Activated CD4-positive, alpha-beta T cell treated with anti-CD3 and anti-CD28 coated beads, Interleukin-2, amount 50 U/mL, for 48 hours (primary cell): ENCODE measurements around the gene CSNK1D.

ENCODE experiments used
- DNase-seq, 2 experiments: peaks; one replicate each; pipeline ENCODE4 v3.0.0-alpha.2; 2020

CSNK1D gene

DNA sequence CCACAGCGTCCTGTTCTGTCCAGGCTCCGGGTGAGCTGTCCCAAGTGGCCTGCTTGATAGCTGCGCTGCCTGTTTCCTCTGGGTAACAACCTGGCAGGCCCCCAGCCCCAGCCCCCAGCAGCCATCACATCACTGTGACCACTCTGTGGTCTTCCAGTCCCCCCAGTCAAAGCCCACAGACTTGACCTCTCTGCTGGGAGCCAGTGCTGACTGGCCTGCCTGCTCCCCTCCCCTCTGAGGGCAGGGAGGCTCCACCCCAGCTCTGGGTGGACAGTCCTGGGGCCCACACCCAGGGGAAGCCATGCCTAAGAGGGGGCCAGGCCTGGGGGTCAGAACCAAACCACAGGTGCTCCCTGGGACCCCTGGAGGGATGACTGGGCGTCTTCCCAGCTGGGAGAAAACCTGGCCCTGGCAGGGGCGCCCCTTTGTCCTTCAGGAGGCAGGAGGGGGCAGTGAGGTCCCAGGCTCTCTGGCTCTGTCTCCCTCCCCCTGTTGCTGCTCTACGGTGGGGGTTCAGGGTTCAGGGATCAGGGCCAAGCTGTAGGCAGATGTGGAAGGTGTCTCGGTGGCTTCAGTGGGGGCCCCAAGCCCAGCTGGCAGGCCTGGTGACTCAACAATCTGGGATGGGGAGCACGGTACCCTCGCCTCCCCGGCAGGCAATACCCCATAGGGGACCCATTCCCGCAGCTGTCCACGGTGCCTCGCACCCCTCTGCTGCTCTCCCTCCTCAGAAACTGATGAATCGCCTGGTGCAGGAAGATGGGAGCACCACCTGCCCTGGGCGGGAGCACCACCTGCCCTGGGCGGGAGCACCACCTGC is 46.5 kb downstream of the CSNK1D start:
- no peak for DNase-seq

DNA sequence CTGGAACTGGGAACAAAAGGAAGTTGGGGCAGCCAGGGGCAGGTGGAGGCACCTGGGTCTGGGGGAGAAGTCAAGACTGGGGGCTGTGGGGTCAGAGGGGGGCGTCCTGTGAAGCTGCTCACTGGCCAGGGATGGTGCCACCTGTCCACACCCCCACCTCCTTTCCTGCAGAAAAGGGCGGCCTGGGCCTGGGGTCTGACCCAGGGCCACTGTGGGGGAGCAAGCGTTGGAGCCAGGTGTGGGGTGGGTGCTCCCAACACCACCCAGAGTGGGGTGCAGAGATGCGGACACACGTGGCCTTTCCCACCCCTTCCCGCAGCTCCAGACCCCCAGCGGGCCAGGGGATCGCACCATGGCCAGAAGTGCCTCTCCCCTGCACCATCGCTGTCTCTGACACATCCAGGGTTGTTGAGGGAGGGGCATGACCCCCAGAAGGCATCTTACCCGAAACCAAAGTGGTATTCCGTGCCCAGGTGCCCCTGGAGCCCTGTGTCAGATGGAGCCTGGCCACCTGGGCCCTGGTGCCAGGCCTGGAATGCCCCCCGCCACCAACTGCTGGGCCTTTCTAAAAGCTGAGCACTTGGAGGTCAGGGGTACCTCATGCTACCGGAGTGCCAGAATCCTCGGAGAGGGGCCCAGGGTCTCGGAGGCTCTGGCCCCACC is 47.2 kb downstream of the CSNK1D start:
- DNase-seq, result no peak

DNA sequence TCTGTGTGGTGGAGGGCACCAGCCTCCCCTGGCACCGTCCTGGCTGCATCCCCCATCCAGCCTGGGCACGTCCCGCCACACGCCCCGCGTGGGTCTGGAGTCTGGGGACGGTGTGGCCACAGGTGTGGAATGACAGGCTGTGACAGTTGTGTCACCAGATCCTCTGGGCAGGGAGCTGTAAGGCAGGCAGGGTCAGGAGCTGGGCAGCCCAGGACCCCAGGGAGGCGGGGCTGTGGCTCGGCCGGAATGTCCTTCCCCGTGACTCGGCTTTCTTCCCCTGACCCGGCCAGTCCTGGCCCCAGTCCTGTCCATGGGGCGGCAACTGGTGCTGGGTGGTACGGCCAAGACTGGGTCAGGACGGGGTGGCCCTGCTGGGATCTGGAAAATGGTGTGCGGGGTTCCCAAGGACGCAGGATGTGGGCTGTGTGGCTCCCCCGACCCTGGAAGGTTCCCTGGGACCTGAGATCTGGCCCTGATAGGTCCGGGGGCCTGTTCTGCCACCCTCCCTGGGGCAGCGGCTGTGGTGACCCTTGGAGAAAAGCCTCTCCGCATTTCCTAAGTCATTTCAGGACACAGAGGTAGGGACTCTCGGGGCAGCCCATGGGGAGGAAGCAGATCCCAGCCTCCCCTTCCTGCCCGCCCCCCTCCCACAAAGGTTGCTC is 48.0 kb downstream of the CSNK1D start:
- no peak for DNase-seq

DNA sequence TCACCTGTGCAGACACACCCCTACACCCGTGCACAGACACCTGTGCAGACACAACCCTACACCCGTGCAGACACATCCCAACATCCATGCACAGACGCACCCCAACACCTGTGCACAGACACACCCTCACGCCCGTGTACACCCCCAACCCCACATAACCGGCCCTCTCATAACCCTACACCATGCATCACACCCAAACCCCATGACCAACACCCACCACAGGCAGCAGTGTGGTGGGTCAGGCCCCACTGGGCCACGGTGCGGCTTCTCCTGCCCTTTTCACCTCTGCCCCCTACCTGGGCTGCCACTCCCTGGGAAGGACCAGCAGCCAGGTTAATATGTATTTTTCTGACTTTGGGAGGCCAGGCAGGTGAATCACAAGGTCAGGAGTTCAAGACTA is 48.8 kb downstream of the CSNK1D start:
- no peak for DNase-seq

DNA sequence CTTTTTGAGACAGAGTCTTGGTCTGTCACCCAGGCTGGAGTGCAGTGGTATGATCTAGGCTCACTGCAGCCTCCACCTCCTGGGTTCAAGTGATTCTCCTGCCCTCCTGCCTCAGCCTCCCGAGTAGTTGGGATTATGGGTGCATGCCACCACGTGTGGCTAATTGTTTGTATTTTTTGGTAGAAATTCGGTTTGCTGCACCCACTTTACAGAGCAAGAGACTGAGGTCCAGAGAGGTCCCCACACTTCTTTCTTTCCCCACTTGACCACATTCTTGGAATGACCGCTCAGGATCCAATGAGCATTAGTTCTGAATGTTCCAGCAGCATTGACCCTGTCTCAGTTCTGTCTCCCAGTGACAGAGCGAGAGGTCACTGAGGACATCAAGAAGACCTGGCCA is 50.0 kb downstream of the CSNK1D start:
- DNase-seq, result no peak

DNA sequence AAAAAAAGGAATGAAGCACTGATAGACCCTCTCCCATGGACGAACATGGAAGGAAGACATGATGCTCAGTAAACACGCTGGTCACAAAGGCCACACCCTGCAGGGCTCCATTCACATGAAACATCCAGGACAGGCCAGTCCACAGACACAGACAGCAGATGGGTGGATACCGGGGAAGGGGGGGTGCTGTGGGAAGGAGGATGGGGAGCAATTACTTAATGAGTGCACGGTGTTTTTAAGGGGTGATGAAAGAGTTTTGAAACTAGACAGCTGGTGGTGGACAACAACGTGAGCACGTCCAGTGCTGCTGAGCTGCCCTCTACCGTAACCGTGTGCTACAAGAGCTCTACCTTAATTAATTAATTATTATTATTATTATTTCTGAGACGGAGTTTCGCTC is 50.7 kb downstream of the CSNK1D start:
- no peak for DNase-seq

DNA sequence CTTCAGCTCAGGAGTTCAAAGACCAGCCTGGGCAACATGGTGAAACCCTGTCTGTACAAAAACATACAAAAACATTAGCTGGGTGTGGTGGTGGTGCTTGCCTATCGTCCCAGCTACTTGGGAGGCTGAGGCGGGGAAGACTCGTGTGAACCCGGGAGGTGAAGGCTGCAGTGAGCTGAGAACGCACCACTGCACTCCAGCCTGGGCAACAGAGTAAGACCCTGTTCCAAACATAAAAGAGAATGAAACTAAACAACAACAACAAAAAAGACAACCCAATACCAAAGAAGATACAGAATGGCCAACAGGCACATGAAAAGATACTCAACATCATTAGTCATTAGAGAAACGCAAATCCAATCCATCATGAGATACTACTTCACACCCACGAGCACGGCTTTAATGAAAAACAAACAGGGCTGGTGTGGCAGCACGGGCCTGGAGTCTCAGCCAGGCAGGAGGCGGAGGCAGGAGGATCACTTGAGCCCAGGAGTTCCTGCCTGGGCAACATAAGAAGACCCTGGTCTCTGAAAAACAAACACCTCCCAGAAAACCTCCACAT is 52.1 kb downstream of the CSNK1D start:
- DNase-seq, result no peak

DNA sequence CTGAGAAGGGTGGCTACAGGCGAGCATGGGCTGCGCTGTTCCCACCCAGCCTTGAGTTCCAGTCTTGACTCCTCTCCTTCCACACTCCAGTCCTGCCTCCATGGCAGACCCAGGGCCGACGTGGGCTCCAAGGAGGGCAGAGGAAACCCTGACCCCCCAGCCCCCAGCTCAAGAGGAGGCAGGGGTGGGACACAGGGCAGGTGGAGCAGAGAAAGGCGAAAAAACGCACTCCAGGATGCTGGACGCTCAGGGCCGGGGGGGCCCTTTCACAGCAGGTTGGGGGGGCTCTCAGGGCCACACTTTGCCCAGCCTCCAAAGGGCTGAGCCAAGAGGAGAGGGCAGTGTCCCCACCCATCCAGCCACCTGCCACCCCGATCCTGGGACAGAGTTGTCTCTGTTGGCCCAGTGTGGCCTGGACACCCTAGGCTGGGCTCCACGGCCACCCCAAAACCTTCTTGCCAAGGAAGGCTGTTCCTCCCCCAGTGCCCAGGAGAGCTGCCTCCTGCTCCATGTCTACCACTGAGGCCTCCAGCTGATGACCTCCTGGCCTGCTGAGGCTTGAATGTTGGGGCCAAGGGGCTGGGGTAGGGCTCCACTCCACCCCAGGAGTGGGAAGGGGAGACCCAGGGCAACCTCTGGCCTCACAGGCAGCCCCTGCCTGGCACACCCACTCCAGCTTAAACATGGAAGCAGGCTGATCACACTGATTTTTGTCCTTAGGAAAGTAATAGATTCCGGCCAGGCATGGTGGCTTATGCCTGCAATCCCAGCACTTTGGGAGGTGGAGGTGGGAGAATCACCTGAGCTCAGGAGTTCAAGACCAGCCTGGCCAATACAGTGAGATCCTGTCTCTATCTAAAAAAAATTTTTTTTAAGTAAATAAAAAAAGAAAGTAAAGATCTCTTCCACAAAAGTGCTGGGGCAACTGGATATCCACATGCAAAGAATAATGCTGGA is 53.5 kb downstream of the CSNK1D start:
- DNase-seq, result no peak

DNA sequence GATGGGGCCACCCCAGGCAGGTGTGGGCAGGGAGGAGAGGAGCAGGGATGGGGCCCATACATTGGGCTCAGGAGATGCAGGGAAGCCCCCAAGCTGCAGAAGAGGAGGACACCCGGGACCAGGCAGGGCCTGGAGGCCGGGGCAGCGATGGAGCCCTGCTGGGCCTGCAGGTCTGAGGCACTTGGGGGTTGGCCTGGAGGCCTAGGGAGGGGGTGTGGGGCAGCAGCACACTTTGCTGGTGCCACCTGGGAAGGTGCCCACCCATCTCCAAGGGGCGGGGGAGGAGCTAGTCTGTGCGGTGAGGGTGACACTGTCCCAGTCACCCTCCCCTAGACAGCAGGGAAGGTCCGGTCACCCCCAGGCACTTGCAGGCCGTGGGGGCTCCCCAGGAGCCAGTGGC is 54.4 kb downstream of the CSNK1D start:
- DNase-seq, result no peak

DNA sequence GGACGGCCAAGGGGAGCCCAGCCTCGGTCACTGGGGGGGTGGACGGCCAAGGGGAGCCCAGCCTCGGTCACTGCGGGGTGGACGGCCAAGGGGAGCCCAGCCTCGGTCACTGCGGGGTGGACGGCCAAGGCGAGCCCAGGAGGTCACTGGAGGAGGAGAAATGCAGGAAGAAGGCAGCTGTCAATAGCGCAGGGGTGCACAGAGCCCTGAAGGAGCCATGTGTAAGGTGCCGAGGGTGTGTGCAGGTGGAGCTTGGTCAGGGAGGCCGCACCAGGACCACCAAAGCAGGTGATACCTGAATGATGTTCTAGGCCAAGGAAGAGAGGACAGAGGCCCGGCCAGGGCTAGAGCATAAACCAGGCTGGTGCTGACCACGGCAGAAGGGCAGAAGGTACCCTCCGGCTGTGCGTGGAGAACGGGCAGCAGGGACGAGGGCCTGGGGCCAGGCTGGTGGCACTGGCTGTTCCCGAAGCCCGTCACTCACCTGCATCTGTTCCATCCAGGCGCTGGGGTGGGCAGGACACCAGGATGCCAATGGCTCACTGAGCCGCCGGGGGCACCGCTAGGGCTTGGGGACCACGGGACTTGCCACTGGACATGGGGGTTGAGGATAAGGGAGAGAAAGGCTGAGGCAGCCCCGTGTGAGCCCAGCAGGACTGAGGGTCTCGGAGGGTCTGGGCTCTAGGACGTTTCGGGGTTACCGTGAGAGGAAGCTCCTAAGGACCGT is 55.0 kb downstream of the CSNK1D start:
- no peak for DNase-seq

DNA sequence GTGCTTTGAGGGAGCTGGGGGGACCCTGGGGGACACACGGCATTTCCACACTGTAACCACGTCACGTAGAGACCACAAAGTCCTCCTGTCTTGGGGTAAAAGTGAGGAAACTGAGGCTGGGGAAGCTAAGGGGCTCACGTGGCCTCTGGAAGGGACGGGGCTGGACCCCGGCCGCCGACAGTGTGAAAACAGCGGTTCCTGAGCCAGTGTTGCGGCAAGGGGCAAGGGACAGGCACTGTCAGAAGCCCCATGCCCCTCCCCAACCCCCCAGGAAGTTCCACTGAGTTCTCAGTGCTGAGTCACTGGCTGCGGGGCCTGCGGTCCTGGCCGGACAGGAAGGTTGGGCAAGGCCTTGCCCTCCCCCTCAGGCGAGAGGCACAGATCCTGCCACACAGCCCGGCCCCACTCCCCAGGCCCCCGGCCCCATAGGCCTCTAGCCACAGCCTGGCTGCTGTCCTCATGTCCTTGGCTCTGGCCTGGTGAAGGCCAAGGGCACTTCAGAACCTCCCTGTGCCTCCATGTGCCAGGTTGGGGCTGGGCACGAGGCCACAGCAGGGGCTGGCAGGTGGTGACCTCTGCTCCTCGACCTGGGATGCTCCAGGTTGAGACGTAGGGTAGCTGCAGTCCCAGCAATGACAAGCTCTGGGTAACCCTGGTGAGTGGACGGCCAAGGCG is 55.8 kb downstream of the CSNK1D start:
- DNase-seq, result no peak

DNA sequence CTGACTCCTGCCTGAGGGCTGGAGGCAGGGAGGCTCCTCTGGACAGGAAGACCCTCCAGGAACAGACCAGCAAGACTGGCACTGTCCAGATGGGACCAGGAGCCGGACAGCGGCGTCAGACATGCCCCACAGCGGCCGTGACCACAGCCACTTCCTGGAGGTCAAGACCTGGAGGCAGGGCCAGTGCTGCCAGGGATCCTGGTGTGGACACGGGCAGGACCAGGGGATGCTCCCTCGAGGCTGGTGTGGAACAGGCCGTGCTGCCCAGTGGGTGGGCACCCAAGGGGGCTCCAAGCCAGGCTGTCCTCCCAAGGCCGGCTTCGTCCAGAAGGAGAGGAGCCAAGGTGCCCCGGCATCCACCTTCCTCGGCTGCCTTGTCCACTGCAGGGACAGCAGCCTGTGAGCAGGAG is 56.4 kb downstream of the CSNK1D start:
- DNase-seq, result no peak

DNA sequence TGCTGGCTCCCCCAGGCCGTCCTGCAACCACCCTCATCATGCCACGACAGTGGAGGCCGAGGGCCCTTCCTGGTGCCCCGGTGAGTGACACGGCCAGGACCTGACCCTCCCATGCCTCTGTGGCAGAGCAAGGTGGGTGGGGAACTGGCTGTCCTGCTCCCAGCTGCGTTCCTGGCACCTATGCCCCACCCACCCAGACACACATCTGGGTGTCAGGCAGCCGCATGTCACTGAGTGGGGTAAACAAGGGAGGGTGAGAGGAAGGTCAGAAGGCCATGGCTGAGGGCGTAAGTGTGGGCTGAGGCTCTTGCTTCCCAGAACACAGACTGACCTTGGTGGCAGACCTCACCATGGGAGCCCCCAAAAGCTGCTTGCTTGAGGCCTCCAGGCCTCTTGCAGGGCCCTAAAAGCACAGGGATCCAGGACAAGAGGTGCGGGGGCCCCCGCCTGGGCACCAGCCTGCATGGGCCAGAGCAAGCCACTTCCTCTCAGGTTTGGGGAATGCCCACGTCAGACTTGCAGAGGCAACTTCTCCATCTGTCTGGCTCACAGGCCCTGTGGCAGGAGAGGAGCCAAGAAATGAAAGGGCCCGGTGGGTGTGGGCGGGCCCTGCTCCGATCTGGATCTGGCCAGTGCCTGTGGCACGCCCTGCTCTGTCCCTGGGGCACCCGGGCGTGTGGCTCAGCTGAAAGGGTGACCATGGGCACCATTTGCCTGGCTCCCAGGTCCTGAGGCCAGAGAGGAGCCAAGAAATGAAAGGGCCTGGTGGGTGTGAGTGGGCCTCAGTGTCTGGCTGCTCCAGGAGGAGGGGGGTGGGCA is 57.0 kb downstream of the CSNK1D start:
- peak; percentile 65 to 72 for DNase-seq

DNA sequence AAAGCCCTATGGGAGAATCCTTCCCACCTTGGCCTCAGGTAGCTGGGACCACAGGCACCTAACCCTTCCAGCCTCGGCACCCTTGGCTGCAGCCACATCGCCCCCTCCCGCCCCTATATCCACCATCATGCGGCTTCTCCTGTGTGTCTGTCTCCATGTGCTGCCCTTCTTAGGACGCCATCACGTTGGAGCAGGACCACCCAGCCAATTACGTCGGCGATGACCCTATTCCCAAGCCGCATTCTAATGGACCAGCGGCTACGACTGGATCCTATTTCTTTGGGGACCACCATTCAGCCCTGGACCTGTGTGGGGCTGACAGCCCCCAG is 57.6 kb downstream of the CSNK1D start:
- DNase-seq, result no peak

DNA sequence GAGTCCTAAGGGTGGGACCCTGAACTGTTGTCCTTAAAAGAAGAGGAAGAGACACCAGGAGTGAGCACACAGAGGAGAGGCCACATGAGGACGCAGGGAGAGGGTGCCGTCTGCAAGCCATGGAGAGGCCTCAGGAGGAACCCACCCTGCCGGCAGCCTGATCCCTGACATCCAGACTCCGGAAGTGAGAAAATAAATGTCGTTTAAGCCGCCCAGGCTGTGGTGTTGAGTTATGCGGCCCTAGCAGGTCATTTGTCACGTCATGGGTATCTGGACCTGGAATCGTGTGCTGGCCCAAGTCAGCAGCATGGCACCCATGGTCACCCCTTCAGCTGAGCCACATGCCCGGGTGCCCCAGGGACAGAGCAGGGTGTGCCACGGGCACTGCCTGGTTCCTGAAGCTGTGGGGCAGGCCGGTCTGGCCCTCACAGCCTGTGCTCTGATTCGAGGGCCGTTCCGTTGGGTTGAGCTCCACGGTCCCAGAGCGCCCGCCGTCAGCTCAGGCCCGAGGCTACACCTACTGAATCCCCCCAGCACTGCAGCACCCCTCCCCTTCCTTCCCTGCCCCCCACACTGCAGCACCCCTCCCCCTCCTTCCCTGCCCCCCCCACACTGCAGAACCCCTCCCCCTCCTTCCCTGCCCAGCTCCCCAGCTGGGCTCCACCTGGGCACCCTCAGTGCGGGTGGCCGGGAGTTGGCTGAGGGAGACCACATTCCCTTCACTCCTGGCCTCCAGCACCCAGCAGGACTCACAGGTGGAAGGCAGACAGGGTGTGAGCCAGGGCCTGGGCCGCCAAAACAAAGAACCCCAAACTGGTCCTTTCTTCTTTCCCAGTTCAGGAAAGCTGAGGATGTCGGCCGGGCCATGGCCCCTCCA is 58.2 kb downstream of the CSNK1D start:
- DNase-seq, result no peak

DNA sequence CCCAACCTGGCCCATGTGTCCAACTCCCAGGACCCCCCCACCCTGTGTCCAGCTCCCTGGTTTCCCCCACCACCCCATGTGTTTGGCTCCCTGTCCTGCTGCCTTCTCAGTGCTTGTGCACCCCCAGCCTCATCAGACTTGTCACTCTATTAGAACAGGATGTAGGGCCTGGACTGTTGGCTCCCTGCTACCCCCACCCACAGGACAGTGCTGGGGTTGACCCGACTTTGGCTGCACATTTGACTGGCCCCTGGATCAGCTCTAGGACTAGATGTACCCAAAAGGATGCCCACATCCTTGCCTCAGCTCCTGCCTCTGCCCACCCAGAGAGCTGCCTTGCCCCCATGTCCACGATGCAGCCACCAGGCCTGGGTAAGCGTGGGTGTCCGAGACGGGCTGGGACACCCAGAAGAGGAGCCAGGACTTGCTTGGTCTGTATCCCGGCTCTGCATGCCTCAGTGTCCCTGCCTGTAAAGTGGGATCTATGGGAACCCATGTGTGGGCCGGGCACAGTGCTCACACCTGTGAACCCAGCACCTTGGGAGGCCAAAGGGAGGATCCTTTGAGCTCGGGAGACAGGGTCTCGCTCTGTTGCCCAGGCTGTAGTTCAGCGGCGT is 59.4 kb downstream of the CSNK1D start:
- no peak for DNase-seq

DNA sequence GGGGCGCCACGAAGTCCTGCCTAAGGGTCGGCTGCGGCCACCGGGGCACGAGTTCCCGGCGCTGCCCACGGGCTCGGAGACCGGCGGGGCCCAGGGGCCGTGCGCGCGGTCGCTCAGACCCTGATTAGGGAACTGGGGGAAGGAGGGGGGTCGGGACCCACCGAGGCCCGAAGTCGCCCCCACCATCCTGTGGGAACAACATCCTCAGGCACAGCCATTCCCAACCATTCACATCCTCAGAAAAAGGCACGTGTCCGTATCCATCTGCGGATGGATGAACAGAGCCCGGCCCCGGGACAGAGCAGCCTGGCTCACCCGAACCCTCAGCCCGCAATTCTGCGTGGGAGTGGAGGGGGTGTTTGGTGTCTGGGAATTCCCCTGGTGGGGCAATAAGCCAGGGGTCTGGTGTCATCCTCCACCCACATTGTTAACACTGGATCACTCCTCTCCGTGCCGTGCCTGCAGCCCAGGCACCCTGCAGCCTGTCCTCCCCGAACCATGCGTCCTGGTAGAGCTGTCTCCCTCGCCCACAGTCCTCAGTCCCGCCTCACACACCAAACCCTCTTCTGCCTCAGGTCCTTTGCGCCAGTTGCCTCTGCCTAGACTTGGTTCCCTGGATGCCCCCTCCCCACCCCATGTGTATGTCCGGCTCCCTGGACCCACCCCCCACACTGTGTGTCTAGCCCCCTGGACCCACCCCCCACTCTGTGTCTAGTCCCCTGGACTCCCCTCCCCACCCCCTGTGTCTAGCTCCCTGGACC is 60.1 kb downstream of the CSNK1D start:
- peak; percentile 70 to 78 for DNase-seq
